Osteocyte (in vitro differentiated cells): Measurements from ENCODE around the gene TMEM169. TPM values are rescaled to one million over a fixed set of nuclear protein-coding genes. Genes with fewer than 3 reads are reported as not detected.
A peak's percentile ranks its signal among the peaks of the same experiment; 100 is the strongest.

ENCODE experiments used
- DNase-seq: peaks from one replicate; pipeline ENCODE4 v3.0.0; 2021; ENCODE audit warnings: mixed read lengths; ENCODE audit not compliant: unreplicated experiment; ENCODE audit errors: extremely low spot score
- H3K27ac Mint-ChIP-seq: one replicate; pipeline ENCODE4 v1.8.0; 2021; ENCODE audit warnings: mild to moderate bottlenecking, mixed read lengths; ENCODE audit not compliant: unreplicated experiment
- H3K27me3 Mint-ChIP-seq: one replicate; pipeline ENCODE4 v1.8.0; 2021; ENCODE audit warnings: mixed read lengths; ENCODE audit not compliant: unreplicated experiment
- H3K36me3 Mint-ChIP-seq: one replicate; pipeline ENCODE4 v1.8.0; 2021; ENCODE audit warnings: mixed read lengths; ENCODE audit not compliant: unreplicated experiment
- H3K4me1 Mint-ChIP-seq: one replicate; pipeline ENCODE4 v1.8.0; 2021; ENCODE audit warnings: mixed read lengths; ENCODE audit not compliant: unreplicated experiment
- H3K4me3 Mint-ChIP-seq: one replicate; pipeline ENCODE4 v1.8.0; 2021; ENCODE audit warnings: mild to moderate bottlenecking, moderate library complexity, mixed read lengths; ENCODE audit not compliant: unreplicated experiment
- H3K9me3 Mint-ChIP-seq: one replicate; pipeline ENCODE4 v1.8.0; 2021; ENCODE audit warnings: mixed read lengths; ENCODE audit not compliant: unreplicated experiment
- CTCF ChIP-seq: fragments of 200-600 bp; sonication (generic); IDR thresholded peaks from 2 replicates; pipeline ENCODE4 v1.5.0; 2021; ENCODE audit warnings: antibody characterized with exemption, mild to moderate bottlenecking, moderate library complexity
- total RNA-seq: library from RNA; stranded (reverse); gene quantifications from 2 replicates; pipeline ENCODE4 v1.2.1, GENCODE V29; 2021

Gene TMEM169
- total RNA-seq, 1 donor from 2014 or later: 1.5 TPM

GRCh38 chr2:216081012-216081411 lies 707 bp upstream of the TMEM169 start:
- peaks cover 37% of the 10 kb centered on the region for H3K4me1 Mint-ChIP-seq
- H3K9me3 Mint-ChIP-seq: no peaks in the 10 kb centered on the region

GRCh38 chr2:216082117-216082711 lies 495 bp downstream of the TMEM169 start:
- no peak for DNase-seq
- H3K27ac Mint-ChIP-seq: peak overlapping the region; percentile 82
- no peaks in the 10 kb centered on the region for H3K36me3 Mint-ChIP-seq
- no peak for TF ChIP-seq CTCF
- H3K27me3 Mint-ChIP-seq: no peaks in the 10 kb centered on the region
- H3K4me1 Mint-ChIP-seq: peaks cover 37% of the 10 kb centered on the region
- H3K4me3 Mint-ChIP-seq: peak overlapping the region; percentile 82
- no peaks in the 10 kb centered on the region for H3K9me3 Mint-ChIP-seq

More at GRCh38 chr2:216081012-216081411, 707 bp upstream of the TMEM169 start:
- no peak for TF ChIP-seq CTCF
- Mint-ChIP-seq H3K4me3 (peak overlapping the region; percentile 82), H3K27ac (peak overlapping the region; percentile 29), H3K27me3 (no peaks in the 10 kb centered on the region), H3K36me3 (no peaks in the 10 kb centered on the region)
- no peak for DNase-seq

GRCh38 chr2:216082805-216083204 lies 1.1 kb downstream of the TMEM169 start:
- Mint-ChIP-seq H3K4me1 (peaks cover 37% of the 10 kb centered on the region), H3K27ac (peak overlapping the region; percentile 82), H3K9me3 (no peaks in the 10 kb centered on the region), H3K36me3 (no peaks in the 10 kb centered on the region), H3K27me3 (no peaks in the 10 kb centered on the region), H3K4me3 (peak overlapping the region; percentile 82)
- no peak for DNase-seq
- no peak for TF ChIP-seq CTCF

- Mint-ChIP-seq H3K4me1 (peaks cover 37% of the 10 kb centered on the region), H3K27ac (peak overlapping the region; percentile 38), H3K36me3 (no peaks in the 10 kb centered on the region), H3K4me3 (no peak overlapping the region), H3K9me3 (no peaks in the 10 kb centered on the region), H3K27me3 (no peaks in the 10 kb centered on the region)
- DNase-seq: no peak
- TF ChIP-seq CTCF: no peak
Observed at GRCh38 chr2:216083464-216084281, 2.0 kb downstream of the TMEM169 start.

GRCh38 chr2:216084547-216084946 lies 2.8 kb downstream of the TMEM169 start:
- Mint-ChIP-seq H3K27ac (peak overlapping the region; percentile 12), H3K36me3 (no peaks in the 10 kb centered on the region), H3K9me3 (no peaks in the 10 kb centered on the region), H3K4me1 (peaks cover 37% of the 10 kb centered on the region), H3K27me3 (no peaks in the 10 kb centered on the region), H3K4me3 (no peak overlapping the region)
- TF ChIP-seq CTCF: no peak
- no peak for DNase-seq
